Measurements from ENCODE around the gene XYLT1. TPM values are rescaled to one million over a fixed set of nuclear protein-coding genes. Genes with fewer than 3 reads are reported as not detected.
"Not testable (repeated sequence)": the region's sequence is repeated elsewhere in the genome, so short reads cannot be mapped to it uniquely, and the experiment has no call there.

XYLT1 gene
- polyA plus RNA-seq, 1 donor, result 5.5 TPM

DNA sequence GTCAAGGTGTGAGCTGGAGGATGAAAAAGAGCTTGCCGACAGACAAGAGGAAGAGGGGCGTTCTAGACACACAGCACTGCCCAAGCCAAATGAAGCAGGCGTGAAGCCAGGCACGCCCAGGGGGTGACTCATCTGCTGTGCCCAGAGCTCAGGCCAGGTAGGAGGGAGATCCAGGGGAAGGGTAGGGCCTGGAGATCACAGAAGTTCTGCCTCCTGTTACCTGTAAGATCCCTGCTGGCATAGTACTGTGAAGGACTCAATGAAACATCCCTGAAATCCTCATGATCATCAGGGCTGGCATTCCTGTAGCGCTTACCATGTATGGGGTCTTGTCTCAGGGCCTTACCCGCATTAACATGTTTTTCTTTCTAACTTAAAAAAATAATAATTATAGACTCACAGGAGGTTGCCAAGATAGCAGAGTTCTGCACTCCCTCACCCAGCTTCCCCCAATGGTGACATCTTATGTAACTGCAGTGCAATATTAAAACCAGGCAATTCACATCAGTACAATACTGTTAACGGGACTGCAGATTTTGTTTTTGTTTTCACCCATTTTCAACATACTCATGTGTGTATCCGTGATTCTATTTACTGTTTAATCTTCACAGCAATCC lies 158.6 kb downstream of the XYLT1 start:
- DNase-seq (ENCODE audit: low read depth), result no peak

- DNase-seq (ENCODE audit: low read depth), result no peak
Observed at GRCh38 chr16:17311333-17312093, 159.2 kb downstream of the XYLT1 start.

DNA sequence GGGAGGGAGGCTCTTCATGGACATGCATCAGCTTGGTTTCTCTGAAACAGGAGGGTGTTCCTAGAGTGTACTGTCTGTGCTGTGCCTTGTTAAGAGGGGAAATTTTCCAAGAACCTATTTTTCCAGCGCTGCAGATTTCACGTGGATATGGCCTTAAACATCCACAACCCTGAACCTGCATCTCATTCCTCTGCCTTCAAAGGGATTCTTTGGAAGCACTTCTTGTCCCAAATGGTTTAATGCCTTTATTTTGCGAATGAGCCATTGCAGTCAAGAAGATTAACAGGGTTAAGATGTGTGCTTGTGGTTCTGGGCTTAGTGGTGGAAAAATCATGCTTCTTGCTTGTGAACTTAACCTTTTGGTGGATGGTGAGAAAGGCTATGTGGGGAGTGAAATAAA lies 161.2 kb downstream of the XYLT1 start:
- DNase-seq (ENCODE audit: low read depth), result no peak

DNA sequence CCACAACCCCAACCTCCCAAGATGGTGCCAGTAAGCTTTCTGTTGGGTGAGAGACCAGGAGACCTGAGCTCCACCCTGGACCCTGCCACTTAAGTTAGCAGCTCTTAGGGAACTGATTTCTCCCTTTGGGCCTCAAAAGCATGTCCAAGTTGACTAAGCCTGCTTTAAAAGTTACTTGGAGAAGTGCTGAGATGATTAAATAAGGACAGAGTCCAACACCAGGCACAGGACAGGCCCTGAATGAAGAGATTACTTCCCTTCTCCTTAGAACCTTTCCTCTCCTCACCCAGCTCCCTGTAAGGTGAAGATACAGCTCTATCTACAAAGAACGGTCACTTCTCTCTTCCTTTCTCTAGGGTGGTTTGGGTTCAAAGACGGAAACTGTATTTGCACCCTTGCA lies 162.6 kb downstream of the XYLT1 start:
- no peak for DNase-seq (ENCODE audit: low read depth)

DNA sequence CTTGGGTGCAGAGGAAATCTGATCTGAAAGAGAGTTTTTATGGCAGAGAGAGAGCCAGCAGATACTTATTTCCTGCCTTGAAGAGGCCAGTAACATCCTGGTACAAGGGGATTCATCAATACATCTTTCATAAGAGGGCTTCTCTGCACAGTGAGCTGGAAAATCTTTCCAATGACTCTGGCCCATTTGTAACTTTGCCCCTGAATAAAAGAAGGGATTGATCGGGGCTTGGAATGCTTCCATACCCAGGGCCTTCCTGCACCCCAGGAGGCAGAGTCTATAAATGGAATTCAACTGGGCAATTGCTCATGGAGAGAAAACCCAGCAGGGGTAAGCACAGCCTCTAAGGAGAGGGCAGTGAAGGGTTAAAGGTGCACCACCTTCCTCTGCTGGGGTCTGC lies 163.3 kb downstream of the XYLT1 start:
- DNase-seq (ENCODE audit: low read depth), result no peak

DNA sequence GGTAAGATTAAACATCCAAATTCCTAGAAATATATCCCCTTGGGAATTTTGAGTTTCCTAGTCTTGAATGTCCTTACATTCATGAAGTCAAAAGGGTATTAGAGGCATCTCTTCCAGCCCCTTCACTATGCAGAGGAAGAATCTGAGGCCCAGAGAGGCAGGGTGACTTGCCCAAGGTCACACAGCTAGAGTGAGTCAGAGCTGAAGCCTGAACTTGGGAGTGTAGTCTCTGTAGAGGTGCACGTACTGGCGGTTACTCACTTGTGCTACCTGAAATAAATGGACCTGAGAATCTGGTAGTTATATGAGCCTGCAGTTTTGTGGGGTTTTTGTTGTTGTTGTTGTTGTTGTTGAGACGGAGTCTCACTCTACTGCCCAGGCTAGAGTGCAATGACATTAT lies 164.0 kb downstream of the XYLT1 start:
- DNase-seq (ENCODE audit: low read depth), result no peak

DNA sequence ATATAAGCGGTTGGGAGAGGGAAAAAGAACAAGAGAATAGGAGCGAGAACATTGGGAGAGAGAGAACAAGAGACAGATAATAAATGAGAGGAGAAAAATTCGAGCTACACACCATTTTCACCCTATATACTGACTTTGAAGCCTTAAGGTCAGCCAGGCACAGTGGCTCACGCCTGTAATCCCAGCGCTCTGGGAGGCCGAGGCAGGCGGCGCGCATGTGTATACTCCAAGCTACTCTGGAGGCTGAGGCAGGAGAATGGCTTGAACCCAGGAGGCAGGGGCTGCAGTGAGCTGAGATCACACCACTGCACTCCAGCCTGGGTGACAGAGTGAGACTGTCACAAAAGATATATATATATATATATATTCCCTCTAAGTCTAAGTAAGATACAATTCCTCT lies 164.5 kb downstream of the XYLT1 start:
- DNase-seq (ENCODE audit: low read depth), result not testable (repeated sequence)

DNA sequence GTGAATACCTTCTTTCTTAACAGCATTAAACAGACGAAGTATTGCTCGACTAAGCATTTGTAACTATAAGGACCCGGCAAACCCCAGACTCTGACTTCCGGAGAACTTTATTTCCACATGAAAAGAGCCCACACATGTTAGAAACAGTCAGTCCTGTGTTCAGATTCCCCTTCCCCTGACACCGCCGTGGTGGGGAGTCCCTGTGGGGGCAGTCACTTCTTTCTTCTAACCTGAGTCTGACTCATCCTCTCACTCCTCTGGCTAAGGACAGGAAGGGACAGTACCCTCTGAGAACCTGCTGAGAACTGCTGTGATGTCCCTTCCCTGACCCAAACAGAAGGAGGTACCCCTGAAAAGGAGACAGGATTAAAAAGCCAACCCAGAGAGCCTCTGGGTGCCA lies 165.1 kb downstream of the XYLT1 start:
- no peak for DNase-seq (ENCODE audit: low read depth)

DNA sequence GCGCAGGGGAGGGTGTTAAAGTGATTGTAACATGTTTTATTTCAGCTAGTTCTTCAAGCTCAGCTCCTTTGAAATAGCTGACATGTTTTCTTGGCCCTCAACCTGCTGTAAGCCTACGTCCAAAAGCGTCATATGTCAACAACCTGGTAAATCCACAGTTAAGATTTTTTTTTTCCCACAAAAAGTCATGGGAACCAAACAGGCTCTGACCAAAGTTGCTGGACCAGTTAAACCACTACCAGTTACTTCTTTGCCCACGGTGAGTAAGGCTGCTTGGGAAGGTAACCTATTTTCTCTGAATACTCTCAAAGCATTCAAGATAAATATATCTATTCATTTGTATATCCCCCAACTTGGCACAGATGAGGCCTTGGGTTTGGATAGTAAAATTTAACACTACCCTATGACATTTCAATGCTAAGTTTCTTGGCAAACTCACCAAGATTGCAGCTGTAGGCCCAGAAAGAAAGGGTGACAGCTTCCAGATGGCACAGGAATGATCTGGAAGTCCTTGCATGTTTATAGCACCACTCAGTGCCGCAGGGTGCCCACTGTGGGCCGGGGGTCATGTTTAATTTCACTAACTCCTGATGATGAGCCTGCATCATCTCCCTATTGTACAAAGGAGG lies 166.2 kb downstream of the XYLT1 start:
- no peak for DNase-seq (ENCODE audit: low read depth)

DNA sequence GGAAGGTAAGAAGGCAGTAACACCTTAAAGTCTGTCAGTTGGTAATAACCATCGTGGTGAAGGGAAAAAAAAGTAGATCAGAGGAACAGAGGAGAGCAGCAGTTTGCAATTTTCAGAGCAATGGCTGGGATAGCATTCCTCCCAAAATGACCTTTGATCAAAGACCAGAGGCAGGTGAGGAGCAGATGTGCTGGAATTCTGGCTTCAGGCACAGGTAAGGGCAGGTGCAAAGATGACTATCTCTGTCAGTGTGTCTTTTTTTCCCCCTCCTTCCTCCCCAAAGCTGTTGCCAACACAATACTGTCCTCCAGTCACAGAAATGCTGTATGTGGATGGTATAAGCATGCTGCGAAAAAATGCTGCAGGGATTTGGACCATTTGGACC lies 166.7 kb downstream of the XYLT1 start:
- no peak for DNase-seq (ENCODE audit: low read depth)

- DNase-seq (ENCODE audit: low read depth), result no peak
Observed at GRCh38 chr16:17303101-17303500, 167.7 kb downstream of the XYLT1 start.

DNA sequence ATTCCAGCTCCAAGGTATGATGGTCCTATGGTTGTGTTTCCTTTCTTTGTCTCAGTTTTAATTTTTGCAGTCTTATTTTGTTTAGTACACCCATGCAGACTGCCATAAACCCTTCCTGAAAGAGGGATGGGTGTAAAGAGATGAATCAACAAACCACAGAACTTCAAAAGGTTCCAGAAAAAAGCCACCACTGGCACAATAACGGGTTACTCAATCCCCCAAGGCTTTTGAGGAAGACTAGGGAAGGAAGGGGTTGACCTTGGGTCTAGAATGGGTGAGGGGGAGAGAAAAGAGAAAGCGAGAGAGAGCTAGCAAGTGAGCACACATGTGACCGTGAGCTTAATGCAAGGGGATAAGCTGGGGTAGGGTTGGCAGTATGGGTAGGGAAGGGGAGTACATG lies 168.1 kb downstream of the XYLT1 start:
- no peak for DNase-seq (ENCODE audit: low read depth)

GRCh38 chr16:17302214-17302613 lies 168.5 kb downstream of the XYLT1 start:
- no peak for DNase-seq (ENCODE audit: low read depth)

DNA sequence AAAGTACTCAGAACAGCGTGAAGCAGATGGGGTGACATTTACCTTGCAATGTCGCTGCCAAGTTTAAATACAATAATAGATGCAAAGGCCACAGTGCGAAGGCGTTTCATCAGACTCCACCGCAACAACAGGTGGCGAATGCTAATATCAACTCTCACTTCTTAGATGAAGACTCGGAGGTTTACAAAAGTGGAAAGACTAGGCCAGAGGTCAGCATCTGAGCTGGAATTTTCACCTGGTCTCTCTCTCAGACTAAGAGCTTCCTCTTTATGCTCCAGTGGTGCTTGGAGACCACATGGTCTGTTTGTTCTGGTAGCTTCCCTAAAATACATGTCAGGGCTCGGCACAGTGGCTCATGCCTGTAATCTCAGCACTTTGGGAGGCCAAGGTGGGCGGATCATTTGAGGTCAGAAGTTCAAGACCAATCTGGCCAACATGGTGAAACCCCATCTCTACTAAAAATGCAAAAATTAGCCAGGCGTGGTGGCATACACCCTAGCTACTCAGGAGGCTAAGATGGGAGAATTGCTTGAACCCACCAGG lies 169.1 kb downstream of the XYLT1 start:
- DNase-seq (ENCODE audit: low read depth), result no peak

- DNase-seq (ENCODE audit: low read depth), result no peak
Observed at GRCh38 chr16:17301184-17301583, 169.6 kb downstream of the XYLT1 start.

DNA sequence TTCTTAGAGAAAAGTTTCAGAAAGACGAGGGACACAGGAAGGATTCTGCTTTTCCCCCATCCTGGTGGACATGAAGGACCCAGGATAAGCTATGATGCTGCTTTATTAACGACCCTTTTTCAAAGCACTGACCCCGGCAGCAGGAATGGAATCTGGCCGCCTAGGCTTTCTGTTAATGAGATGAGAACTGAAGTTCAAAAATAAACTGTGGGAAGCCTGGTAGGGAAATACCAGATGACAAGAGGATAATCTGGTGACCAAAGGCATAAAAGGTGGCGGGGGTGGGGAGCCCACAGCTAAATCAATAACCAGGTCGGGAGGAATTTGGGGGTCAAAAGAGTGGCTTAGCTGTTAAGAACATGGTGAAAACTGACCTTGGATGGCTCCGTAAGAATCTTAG lies 171.0 kb downstream of the XYLT1 start:
- DNase-seq (ENCODE audit: low read depth), result no peak

GRCh38 chr16:17298238-17298637 lies 172.5 kb downstream of the XYLT1 start:
- DNase-seq (ENCODE audit: low read depth), result no peak

GRCh38 chr16:17296431-17296830 lies 174.3 kb downstream of the XYLT1 start:
- no peak for DNase-seq (ENCODE audit: low read depth)

DNA sequence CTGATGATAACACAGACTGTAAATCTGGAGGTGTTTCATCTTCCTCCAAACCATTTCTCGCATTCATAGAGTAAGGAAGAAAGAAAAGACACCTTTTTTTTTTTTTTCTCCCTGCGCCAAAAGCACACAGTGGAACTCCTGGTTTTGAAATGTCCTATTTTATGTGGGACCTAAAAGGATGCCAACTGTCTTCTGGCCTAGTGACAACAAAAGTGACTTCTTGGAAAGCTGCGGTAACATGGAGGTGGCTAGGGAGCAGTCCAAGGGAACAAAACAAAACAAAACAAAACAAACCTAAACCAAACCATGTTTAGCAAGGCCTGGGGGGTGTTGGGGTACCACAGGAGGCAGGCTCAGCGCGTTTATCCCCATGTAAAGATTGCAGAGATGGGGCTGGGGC lies 174.8 kb downstream of the XYLT1 start:
- DNase-seq (ENCODE audit: low read depth), result no peak

GRCh38 chr16:17294856-17295255 lies 175.9 kb downstream of the XYLT1 start:
- DNase-seq (ENCODE audit: low read depth), result no peak

DNA sequence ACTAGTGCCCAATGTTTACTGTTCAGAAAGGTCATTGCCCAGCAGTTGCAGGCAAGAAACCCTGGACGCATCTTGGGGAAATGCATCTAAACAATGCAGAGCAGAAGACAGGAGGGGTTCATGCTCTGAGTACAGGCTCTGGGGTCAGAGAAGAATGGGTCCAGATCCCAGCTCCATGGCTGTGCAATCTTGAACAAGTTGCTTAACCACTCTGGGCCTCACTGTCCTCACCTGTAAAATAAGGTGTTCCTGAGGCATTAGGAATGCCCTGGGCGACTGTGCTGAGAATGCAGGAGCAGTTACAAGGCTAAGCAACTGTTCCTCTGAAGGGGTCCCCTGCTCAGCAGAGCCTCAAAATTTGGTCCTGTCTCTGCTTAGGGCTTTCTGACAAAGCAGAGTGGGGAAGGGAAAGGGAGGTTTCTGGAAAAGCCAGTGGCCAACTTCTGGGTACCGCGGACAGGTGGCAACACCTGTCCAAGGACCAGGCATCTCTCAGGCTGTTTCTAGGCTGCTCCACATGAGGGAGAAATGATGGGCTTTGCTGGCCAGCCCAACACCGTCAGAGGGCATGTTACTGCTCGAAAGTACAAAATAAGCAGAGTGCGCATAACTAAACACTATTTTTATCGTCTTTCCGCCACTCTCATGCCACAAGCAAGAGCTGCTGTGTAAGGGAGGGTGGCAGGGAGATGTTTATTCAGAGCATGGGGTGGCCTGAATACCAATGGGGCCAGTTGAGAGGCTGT lies 176.8 kb downstream of the XYLT1 start:
- no peak for DNase-seq (ENCODE audit: low read depth)

DNA sequence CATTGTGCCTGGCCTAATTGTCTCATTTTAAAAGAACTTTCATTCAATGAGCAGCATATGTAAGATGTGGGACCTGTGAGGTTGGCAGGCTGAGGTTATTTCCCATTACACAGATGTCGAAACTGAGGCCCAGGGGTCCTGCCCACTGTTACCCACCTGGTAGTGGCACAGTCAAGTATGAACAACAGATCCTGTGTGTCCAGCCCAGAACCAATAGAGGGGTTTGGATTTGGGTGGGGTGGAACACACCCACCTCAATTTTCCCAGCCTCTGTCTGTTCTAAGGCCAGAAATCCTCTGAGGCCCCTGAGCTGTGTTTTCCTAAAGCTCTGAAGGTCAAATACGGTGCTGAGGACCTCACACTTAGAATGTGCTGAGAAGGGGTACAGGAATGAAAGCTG lies 179.5 kb downstream of the XYLT1 start:
- DNase-seq (ENCODE audit: low read depth), result no peak

Measured in forelimb muscle (tissue), 1 donor.